HG03095 (cell line): ENCODE measurements around the gene AFAP1L1.
"Not testable (repeated sequence)": the region's sequence is repeated elsewhere in the genome, so short reads cannot be mapped to it uniquely, and the experiment has no call there.

ENCODE experiments used
- ATAC-seq: cut with Tn5 transposase; IDR thresholded peaks from one replicate; pipeline ENCODE4 v1.9.1; 2021; ENCODE audit warnings: moderate library complexity; ENCODE audit not compliant: unreplicated experiment

AFAP1L1 gene

DNA sequence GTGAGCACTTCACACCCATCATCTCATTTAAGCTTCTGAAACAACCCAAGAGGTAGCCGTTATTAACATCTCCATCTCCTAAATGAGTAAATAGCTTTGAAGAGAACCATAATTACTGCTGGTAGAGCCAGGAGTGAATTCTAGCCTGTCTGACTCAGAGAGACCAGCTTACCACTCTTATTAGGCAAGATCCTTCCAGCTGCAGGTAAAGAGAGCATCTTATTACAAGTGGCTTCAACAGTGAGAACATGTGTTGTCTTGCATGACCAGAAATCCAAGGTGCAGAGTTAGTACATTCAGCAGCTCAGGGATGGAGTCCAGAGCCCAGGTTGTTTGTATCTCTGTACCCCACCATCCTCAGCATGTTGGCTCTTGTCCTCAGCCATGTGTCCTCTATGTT is 10.9 kb upstream of the AFAP1L1 start:
- no peak for ATAC-seq

DNA sequence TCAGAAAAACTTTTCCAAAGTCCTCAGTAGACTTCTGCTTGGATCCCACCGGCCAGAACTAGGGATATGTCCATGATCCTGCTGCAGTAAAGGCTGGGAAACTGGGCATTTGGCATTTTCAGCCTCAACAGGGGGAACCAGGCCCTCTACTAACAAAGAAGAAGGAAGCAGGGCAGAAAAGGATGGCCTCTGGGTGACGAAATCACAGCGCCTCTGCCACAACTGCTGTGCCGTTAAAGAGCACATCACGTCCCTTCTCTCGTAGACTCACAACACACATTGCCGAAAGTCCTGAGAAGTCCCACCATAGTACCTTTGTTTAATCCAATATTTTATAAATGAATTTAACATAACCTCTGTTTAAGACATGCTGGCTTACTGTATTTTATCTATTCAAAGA is 10.4 kb upstream of the AFAP1L1 start:
- ATAC-seq = no peak

DNA sequence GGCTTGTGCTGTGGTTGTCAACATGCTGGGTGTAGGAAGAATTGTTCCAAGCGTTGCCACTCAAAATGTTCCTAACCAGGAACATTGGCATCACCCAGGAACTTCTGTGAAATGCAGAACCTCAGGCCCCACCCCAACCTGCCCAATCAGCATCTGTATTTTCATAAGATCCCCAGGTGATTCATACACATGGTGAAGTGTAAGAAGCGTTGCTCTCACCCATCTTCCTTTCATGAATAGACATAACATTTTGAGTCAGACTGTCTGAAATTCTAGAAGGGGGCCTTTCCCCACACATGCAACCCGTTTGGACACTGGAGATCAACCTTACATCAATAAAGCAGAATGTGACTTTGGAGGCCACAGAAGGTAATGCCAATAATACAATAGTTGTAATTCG is 9.3 kb upstream of the AFAP1L1 start:
- ATAC-seq = no peak

DNA sequence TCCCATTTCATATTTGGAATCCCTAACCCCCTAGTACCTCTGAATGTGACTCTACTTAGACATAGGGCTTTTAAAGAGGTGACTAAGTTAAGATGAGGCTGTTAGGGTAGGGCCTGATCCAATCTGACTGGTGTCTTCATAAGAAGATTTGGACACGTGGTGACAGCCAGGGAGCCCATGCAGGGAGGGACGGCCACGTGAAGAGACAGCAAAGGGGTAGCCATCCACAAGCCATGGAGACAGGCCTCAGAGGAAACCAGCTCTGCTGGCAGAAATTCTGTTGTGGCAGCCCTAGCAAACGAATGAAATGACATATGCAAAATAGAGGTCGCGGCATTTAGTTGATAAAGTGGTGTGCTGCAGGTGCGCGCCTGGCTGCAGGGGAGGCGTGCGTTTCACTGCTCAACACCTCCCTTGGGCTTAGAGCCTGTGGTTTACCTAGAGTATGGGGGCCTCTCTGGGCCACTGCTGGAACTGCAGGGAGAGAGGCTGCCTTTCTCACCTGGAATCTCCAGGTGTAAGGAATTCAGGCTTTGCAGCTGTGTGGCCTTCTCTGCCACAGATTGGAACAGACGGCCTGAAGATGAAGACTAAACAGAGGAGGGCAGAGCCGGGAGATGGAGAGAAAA is 7.1 kb upstream of the AFAP1L1 start:
- ATAC-seq = peak; percentile 73

DNA sequence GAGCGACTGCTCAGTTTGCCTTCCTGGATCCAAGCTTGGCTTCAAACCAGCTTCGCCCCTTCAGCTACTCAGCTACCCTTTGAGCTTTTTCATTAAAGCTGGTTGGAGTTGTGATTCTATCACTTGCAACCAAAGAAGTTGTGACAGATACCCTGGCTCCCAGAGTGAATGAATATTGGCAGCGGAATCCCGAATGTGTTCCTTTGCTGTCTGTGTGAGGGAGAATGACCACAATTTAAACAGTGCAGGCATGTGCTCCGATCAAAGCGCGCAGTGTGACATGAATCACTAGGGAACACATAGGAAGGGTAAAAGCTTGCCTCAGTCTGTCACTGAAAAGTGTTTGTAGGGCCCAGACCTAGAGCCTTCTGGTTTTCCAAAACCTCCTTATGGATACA is 6.6 kb upstream of the AFAP1L1 start:
- no peak for ATAC-seq

DNA sequence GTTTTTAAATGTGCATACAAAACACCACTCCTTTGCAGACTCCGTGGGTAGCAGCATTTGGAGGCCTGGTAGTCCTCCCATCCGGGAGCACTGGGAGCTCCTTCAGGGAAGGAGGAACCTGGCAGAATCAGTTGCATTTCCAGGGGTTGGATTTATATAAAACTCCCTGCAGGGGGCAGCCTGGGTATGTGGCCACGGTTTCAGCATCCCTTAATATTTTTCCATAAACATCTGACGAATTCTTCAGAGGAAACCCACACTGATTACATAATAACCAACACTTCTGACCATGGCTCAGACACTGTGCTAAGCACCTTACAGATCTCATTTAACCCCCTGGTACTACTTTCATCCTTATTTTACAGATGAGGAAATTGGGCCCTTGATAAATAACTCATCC is 6.1 kb upstream of the AFAP1L1 start:
- no peak for ATAC-seq

DNA sequence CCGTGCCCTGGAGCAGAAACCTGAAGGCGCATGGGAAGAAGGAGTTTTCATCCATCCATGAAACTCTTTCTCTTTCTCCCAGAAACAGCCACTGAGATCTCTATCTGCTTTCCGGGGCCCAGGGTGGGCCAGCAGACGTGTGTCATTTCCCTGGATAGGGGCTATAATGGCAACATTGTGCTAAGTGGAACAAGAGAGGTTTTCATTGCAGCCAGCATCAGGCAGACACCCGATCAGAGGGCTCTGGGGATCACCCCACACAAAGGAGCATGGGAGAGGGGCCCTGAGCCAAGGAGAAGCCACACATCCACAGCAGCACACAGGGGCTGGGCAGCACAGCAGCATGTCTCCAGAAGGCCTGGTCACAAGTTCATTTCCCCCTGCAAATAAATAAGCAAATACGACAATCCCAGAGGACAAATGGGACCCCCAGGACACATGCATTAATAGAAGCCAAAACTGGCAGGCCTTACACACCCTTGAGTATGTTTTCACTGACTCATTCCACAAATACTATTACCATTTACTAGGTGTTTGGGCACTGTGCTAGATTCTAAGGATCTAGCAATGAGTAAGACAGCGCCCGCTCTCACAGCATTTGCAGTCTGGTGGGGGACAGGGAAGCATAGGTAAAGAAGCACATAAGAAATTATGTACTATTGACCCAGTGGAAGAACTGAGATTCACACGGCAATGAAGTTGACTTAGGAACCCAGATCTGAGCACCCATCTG is 4.3 kb upstream of the AFAP1L1 start:
- ATAC-seq = no peak

DNA sequence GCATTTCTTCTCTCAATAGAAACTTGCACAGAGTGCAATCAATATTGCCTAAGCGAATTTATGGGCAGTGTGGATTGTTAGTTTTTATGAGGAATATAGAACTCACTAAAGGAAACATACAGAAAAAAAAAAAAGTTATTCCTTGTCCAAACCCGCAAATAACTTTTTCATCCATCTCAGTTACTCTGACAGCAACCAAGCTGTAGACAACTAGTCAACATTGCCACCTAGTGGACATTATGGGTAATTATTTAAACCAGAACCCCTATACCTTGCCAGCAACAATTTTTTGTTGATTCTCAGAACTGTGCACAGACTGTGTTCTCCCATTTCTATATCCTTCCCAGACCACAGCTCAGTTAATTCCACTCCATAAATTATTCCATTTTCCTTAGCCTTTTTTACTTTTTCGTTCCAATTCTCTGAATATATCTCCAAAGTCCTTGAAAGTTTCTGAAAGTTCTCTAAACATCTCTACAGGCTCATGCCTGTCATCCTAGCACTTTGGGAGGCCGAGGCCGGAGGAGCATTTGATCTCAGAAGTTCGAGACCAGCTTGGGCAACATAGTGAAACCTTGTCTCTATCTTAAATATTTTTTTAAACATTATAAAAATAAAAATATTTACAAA is 2.6 kb upstream of the AFAP1L1 start:
- ATAC-seq = no peak

DNA sequence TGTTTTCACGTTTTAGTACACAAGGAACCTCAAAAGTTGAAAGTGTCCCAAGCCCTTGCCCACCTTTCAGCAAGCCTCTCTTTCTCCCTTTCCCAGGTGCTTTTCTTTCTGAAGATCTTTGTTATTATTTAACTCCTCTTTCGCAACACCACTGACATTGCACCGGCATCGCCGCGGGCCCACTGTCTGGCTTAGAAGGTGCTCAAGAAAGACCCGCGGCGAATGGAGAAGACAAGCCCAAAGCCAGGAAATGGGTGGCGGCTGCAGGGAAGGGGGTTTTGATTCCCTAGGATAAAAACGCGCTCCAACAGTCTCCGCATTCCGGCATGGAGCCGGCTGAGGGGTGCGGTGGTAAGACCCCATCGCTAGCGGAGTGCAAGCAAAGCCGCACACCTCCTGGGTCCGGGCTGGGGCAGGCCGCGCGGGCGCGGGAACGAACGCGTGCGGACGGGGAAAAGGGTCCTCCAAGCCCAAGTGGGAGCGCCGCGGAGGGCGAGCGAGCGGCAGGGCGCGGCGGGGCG is 404 bp upstream of the AFAP1L1 start:
- ATAC-seq = no peak

DNA sequence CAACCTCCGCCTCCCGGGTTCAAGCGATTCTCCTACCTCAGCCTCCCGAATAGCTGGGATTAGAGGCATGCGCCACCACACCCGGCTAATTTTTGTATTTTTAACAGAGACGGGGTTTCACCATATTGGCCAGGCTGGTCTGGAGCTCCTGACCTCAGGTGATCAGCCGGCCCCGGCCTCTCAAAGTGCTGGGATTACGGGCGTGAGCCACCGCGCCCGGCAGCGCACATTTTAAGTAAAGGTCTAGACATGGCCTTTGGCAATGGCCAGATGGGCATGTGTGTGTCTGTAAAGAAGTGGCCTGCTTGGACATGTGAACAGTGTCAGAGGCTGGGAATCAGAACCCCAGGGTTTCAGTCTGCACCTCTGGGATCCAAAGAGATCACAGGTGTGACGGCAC is 1.1 kb downstream of the AFAP1L1 start:
- ATAC-seq = not testable (repeated sequence)

DNA sequence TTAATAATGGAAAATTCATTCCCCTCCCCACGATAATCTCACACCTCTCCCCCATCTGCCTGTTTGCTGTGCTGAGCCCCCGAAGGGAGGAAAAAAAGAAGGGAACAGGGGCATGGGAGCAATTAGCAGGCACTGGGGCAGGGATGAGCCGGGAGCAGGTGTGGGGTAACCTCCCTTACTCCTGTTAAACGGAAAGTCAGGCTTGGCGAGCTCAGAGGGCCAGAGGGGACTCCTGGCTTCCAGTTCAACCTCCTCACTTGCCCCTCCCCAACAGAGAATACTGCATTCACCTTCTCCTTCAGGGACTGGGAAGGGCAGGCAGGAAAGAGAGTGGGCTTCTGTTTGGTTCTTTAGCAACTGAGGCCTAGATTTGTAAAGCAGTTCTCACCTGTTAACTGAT is 1.6 kb downstream of the AFAP1L1 start:
- no peak for ATAC-seq

DNA sequence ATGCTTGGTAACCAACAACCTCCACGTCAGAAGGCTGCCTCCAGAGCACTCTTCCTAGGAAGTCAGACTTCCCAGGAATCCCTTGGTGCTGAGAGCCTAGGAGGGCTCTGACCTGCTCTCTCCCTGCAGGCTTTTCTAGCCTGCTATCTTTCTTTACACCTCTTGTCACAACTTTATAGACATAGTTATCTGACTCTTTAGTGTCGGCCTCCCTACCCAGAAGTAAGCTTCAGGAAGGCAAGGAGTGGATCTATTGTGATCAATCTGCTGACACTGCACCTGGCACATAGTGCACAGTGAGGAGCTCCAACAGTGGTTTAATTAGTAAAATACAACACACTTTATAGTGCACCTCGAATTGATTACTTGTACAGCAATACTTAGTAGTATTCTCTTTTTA is 2.3 kb downstream of the AFAP1L1 start:
- no peak for ATAC-seq

DNA sequence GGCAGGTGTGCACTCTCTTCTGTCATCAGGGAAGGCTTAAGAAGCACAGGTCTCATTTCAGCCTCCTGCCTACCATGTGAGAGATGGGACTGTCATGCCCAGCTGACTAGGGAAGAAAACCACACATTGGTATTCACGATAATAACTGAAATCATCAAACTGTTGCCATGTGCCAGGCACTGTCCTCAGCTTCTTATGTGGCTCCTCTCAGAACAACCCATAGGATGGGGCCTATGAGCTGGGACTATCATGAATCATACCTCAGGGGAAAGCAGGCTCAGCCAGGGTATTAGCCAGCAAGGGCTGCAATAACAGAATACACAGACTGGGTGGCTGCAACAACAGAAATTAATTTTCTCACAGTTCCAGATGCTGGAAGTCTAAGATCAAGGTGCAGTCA is 3.3 kb downstream of the AFAP1L1 start:
- no peak for ATAC-seq

DNA sequence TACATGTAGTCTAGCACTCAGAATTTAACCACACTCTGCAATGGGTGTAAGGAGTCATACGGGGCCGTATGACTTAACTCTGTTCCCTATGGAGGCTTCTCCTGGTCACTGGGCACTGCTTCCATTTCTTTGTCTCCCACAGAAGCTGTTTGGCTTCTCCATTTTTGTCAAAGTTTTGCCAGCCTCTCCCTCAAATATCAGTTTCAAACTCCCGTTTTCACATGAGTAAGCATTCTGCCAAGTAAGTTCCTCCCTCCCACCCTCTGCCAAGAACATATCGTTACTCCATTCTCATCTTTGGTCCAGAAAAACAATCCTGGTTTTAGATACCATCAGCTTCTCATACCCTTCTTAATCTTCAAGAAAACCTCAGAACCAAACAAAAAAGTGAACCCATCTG is 6.1 kb downstream of the AFAP1L1 start:
- no peak for ATAC-seq

DNA sequence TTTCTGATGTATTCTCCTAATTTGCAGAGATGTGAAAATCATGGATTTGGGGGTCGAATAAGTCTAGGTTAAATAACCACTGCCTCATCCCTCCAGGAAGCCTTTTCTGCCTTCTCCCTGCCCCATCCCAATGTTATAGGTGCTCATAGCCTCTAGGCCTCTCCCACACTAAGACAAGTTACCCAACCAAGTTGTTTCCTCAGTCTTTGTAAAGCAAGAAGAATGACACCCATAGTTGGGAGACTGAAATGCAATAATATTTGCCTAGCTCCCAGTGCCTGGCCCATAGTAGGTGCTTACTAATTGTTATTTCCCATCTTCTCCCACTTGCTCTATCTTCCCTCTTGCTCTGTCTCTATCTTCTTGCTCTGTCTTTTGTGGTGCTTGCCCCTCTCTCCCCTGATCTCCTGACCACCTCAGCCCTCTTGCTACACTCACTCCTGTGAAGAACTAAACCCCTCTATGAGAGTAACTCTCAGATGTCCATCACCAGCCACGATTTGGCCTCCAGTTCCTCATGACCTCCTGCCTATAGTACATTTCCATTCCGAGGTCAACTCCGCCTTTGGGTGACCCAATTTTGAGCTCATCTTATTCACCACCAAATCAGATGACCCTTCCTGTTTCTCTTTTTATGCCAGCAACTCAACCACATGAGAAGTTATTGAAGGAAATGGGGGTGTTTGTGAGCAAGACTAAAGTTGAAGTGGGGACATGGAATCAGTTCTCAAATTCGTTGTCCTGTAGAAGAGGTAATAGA is 7.0 kb downstream of the AFAP1L1 start:
- no peak for ATAC-seq

DNA sequence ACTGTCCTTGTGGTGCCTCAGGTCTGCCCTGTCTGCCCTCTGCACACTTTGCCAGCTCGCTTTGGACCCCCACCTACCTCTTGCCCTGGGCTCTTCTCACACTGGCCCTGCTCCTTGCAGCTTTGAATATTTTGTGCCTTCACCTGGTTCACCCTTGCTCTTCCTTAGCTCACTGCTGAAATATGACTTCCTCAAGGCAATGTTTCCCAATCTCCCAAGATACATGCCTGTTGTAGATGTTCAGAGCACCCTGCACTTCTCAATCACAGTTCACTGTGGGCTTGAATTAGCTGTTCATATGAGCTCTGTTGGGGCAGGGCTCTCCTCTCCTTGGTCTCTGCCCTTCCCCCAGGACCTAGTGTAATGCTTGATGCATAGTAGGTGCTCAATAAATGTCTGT is 8.0 kb downstream of the AFAP1L1 start:
- ATAC-seq = no peak

DNA sequence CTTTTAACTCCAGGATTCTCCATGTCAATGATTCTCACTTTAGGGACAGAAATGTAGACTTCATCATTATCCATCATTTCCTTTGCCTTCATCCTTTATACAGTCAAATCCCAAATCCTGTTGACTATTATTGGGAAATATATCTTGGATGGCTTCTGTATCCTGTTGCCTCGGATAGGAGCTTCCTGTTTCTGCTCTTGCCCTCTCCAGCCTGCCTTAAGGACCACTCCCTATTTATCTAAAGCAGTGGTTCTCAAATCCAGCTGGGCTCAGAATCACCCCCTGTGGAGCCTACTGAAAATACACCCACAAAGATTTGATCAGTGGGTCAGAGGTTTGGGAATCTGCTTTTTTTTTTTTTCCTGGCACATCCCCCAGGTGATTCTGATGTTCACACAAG is 8.5 kb downstream of the AFAP1L1 start:
- no peak for ATAC-seq

DNA sequence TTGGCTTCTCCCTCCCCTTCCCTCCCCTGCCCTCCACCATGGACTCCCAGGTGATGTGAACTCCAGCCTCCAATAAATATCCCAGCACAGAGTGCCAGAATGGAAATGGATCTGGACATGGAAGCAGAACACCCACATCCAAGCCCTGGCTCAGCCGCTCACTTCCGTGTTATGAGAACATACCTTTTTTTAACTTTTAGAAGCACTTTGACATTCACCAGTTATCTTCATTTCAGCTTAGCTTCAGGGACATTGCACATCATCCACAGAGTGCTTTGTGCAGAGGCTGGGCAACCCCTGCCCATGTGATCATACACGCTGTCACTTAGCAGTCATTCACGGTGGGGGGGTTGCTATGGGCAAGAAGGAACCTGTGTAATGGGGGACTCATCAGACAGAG is 9.1 kb downstream of the AFAP1L1 start:
- ATAC-seq = no peak

DNA sequence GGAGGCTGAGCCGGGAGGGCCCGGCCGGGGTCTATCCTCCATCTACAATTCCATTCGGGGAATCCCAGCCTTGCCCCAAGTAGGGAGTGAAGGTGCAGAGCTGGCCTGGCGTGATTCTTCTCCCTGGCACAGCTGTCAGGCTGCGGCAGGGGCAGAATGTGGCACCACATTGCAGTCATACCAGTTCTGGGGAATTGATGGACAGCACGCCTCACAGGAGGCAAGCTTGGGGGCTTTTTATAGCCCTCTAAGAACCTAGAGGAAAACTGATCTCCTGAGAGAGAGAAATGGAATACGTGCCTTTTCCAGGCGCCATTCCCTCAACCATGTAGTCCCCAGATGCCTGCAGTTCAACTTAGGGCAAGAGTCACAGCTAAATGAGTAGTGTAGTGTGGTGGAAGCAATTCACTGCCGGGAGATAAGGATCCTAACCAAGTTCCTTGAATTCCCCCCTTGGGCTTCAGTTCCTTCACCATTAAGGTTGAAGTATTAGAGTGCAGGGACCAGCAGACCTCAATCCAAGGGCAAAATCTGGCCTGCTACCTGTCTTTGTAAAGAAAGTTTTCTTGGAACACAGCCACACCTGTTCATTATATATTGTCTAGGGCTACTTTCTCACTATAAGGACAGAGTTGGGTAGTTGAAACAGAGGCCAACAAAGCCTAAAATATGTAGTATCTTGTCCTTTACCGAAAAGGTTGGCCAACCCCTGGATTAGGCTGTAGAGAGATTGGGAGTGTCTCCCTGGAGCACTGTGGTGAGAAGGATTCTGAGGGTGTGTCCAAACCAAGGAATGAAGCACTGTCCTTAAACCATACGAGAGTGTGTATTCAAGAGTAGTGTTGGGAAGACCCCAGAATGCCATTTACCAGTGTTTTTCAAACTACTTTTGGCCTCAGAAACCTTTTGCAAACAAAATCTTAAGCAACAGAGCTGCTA is 10.6 kb downstream of the AFAP1L1 start:
- ATAC-seq = no peak

DNA sequence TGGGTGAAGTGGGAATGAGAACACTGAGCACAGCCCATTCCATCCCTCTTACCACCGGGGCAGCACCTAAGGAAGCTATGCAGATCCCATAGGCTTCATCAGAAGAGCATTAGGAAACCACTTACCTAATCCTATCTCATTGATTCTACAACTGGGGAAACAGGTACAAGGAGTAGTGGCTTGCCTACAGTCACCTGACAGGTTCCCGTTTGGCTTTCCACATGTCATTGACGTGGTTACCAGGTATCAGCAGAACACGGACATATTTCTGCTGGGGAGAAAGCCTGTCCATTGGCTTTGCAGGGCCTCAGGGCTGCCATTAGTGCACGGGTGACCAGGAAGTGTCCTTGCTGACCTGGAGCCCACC is 11.3 kb downstream of the AFAP1L1 start:
- ATAC-seq = no peak
